ENCODE data around the gene SLC66A1.

SLC66A1 gene

DNA sequence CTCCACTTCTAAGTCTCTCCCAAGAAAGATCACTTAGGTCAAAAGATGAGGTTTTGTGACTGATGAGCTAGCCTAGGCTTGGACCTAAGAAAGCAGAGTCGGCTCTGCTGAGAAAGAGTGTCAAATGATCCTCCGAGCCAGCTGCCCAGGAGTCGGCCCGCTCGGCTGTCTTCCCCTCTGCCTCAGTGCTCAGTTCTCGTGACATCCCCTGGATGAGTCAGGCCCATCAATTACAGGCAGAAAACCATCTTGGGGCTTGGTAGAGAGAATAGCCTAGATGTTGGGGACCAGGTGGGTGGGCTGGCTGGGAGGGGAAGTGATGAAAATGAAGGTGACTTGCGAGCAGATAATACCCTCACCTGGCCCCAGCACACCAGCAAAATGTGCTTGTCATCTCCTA, 60.5 kb downstream of the SLC66A1 start:
- H3K36me3 Mint-ChIP-seq (ENCODE audit: low read depth) = peaks cover 19% of the 10 kb centered on the region
- H3K4me1 Mint-ChIP-seq = peaks cover 16% of the 10 kb centered on the region

DNA sequence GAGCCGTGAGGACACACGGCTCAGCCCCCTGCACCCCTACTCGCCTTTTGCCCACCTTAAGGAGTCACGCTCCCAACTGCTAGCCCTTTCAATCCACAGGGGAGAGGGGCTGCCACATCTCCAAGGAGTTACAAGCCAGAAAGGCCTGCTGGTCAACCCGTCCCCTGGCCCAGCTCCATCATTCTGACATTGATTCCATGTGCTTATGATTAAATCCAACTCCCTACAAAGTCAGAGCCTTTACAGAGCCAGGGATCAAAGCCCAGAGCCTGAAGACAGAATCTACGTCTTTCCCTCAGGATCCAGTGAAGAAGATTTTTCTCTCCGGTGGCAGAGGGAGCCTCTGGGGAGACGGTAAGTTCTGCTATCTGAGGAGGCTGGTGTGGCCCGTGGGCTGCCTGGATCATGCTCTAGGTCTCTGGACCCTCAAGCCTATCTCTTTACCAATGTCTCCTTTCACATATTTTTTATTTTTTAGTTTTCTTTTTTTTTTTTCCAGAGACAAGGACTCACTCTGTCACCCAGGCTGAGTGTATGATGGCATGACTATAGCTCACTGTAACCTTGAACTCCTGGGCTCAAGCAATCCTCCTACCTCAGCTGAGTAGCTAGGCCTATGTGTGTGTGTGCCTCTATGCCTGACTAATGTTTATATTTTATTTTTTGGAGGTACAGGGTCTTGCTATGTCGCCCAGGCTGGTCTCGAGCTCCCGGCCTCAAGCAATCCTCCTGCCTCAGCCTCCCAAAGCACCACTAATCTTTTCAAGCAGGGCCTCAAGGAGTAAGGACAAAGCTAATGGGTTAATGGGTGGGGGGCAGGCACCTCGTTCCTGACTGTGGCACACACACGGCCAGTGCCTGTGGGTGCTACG, 61.3 kb downstream of the SLC66A1 start:
- Mint-ChIP-seq H3K9me3 (no peaks in the 10 kb centered on the region), H3K27me3 (ENCODE audit: low read depth) (peaks cover 3% of the 10 kb centered on the region), H3K27ac (peak overlapping the region in 2 of 3 experiments; percentile 52 to 71), H3K4me3 (no peak overlapping the region), H3K36me3 (ENCODE audit: low read depth) (peaks cover 27% of the 10 kb centered on the region), H3K4me1 (peaks cover 16% of the 10 kb centered on the region)
- TF ChIP-seq CTCF (IDR thresholded peaks at IDR 0.05; ENCODE audit: unreplicated experiment in 3 of 3) = no peak

More for the DNA sequence above, 60.5 kb downstream of the SLC66A1 start:
- peaks cover 3% of the 10 kb centered on the region for H3K27me3 Mint-ChIP-seq (ENCODE audit: low read depth)
- H3K27ac Mint-ChIP-seq = no peak overlapping the region
- no peak overlapping the region for H3K4me3 Mint-ChIP-seq
- no peak for TF ChIP-seq CTCF (IDR thresholded peaks at IDR 0.05; ENCODE audit: unreplicated experiment in 3 of 3)
- no peaks in the 10 kb centered on the region for H3K9me3 Mint-ChIP-seq

DNA sequence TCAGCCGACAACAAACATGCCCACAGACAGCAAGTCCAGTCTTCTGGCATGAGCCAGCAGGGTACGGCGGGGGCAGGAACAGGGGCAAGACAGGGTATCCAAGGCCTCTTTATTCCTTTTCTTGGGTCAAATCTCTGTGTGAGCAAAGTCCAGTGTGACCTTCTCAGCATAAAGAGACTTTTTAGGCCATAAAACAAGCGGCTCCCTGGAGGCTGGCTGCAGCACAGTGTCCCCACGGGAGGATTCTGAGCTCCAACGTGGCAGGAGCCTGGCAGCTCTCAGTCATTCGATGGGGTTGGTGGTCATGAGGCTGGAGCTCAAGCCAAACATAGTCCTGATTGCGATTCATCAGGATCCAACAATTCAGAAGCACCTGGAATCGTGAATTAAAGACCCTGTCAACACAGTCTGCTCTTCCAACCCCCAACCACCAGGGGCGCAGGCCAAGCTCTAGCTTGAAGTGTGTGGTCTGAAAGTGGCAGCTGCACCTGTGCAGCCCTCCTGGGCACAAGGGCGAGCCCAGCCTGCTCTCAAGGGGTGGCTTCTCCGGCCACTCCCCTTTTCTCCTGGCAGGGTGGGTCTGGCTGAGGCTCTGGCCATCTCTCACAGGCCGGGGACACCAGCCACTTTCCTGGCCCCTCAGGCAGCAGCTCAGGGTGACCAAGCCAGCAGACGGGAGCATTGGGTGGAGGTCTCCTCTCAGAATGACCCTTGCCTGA, 62.1 kb downstream of the SLC66A1 start:
- peaks cover 29% of the 10 kb centered on the region for H3K36me3 Mint-ChIP-seq (ENCODE audit: low read depth)
- TF ChIP-seq CTCF (IDR thresholded peaks at IDR 0.05; ENCODE audit: unreplicated experiment in 3 of 3) = peak; percentile 35 to 63 (median 48)
- no peak overlapping the region for H3K4me3 Mint-ChIP-seq
- peaks cover 16% of the 10 kb centered on the region for H3K4me1 Mint-ChIP-seq
- no peak overlapping the region for H3K27ac Mint-ChIP-seq
- no peaks in the 10 kb centered on the region for H3K27me3 Mint-ChIP-seq (ENCODE audit: low read depth)
- no peaks in the 10 kb centered on the region for H3K9me3 Mint-ChIP-seq

DNA sequence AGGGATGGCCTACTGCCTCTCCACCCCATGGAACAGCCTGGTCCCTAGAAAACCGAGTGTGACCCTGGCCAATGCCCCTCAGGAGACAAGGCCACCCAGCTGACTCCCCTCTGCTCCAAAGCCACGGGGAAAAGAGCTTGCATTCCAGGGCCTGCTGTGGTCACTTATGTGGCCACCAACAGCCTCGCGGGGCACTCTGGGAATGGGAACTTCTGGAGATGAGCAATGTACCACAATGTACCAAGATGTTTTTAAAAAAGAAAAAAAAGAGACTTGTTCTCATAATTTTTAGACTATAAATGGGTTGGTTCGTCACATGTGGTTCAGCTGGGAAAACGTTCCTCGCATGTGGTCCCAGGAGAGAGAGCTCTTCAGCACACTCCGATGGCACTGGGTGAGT, 62.8 kb downstream of the SLC66A1 start:
- no peaks in the 10 kb centered on the region for H3K27me3 Mint-ChIP-seq (ENCODE audit: low read depth)
- H3K4me3 Mint-ChIP-seq = no peak overlapping the region
- no peaks in the 10 kb centered on the region for H3K9me3 Mint-ChIP-seq
- no peak for TF ChIP-seq CTCF (IDR thresholded peaks at IDR 0.05; ENCODE audit: unreplicated experiment in 3 of 3)
- peaks cover 36% of the 10 kb centered on the region for H3K36me3 Mint-ChIP-seq (ENCODE audit: low read depth)
- peaks cover 16% of the 10 kb centered on the region for H3K4me1 Mint-ChIP-seq
- H3K27ac Mint-ChIP-seq = no peak overlapping the region

DNA sequence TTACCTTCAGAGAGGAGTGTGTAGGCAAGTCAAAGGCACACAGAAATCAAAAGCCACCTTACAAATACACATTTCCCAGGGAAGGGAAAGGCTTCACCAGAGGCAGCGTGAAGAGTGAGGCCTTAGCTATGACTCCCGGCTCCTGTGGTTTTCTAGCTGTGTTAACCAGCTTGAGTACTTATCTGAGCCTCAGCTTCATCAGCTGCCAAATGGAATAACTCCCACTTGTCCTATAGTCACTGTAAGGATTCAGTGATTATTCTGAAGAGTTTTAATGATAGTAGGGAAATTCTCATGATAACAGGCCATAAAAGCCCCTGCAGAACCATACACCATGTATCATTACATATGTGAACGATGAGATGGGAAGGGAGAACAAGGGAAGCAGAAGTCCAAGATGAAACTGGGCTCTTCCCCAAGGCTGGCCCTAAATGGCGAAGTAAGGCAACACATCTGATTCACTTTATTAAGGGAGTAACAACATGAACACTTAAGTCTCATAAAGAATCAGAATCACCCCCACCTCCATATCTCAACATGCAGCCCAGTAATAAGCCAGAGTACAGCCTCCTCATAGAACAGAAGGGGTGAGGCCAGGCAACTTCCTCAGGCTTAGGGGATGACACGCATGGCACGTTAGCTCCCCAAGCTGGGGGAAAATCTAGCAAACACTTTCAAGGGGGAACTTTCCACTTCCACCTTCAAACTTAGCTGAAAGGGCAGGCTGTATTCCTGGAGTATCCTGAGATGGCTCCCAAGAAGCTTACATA, 63.7 kb downstream of the SLC66A1 start:
- Mint-ChIP-seq H3K36me3 (ENCODE audit: low read depth) (peaks cover 36% of the 10 kb centered on the region), H3K27me3 (ENCODE audit: low read depth) (no peaks in the 10 kb centered on the region), H3K9me3 (no peaks in the 10 kb centered on the region), H3K4me3 (no peak overlapping the region), H3K27ac (peak overlapping the region in 2 of 3 experiments; percentile 10 to 30), H3K4me1 (peaks cover 16% of the 10 kb centered on the region)
- TF ChIP-seq CTCF (IDR thresholded peaks at IDR 0.05; ENCODE audit: unreplicated experiment in 3 of 3) = no peak
